HepG2 (cell line): ENCODE data around the gene PRSS36. TPM values are rescaled to one million over a fixed set of nuclear protein-coding genes. Genes with fewer than 3 reads are reported as not detected.

Source experiments
- ATAC-seq: fragments of 200-7000 bp; cut with Tn5 transposase; 3 replicates; pipeline ENCODE4 v1.9.1; 2020; ENCODE audit warnings: mild to moderate bottlenecking, moderate library complexity
- BruUV-seq: library from RNA; stranded (reverse); fragments of 400-500 nt; replicated peaks from 2 replicates; lab custom pipeline; 2021; lab: Mats Ljungman, UMichigan
- CTCF ChIA-PET: fragments of 300-600 bp; formaldehyde crosslinking; extraction: SDS; loops from one replicate; lab custom pipeline; 2021; ENCODE audit warnings: low total read pairs, inconsistent platforms, low intra/inter-chr PET ratio; lab: Yijun Ruan, JAX
- POLR2A ChIA-PET: fragments of 350-600 bp; sonication (Branson Sonifier 250); formaldehyde crosslinking; loops from one replicate; lab custom pipeline; 2020; ENCODE audit warnings: antibody characterized with exemption, inconsistent platforms; lab: Yijun Ruan, JAX
- DNase-seq: peaks from one replicate; pipeline ENCODE4 v3.0.0-alpha.2; 2015; ENCODE audit warnings: low spot score
- FAIRE-seq: peaks from 3 replicates; lab custom pipeline; 2011; peaks lifted over from hg19 to GRCh38; lab: Jason Lieb, UNC
- H2AFZ ChIP-seq: one replicate; pipeline ENCODE4 v1.6.1; 2011; ENCODE audit warnings: low read length, inconsistent platforms
- H3K27ac ChIP-seq: fragments of 300-600 bp; 3 replicates; pipeline ENCODE4 v1.8.0; 2011; ENCODE audit warnings: mixed run types, mild to moderate bottlenecking, mixed read lengths, low read length, inconsistent platforms; ENCODE audit not compliant: insufficient read depth; ENCODE audit errors: extremely low read length
- H3K27me3 ChIP-seq, 2 experiments: fragments of 200-600 bp in 1 of 2; 2 replicates in 1 of 2; 3 replicates in 1 of 2; pipeline versions ENCODE4 v1.6.0 to v1.8.0; 2011; ENCODE audit warnings: low read length in 2 of 2, mild to moderate bottlenecking in 2 of 2, moderate library complexity in 2 of 2, inconsistent platforms in 1 of 2; ENCODE audit not compliant: insufficient read depth in 2 of 2, control insufficient read depth in 1 of 2
- H3K36me3 ChIP-seq, 2 experiments: fragments of 200-600 bp in 1 of 2; replicated peaks in 1 of 2; 2 replicates in 1 of 2; 3 replicates in 1 of 2; pipeline versions ENCODE4 v1.5.1 to v1.8.0; 2011; ENCODE audit warnings: low read length in 2 of 2, inconsistent platforms in 1 of 2; ENCODE audit not compliant: insufficient read depth in 2 of 2, control insufficient read depth in 1 of 2
- H3K4me1 ChIP-seq: 2 replicates; pipeline ENCODE4 v1.5.1; 2012; ENCODE audit warnings: low read length, inconsistent platforms; ENCODE audit not compliant: insufficient read depth
- H3K4me2 ChIP-seq: 2 replicates; pipeline ENCODE4 v1.6.0; 2011; ENCODE audit warnings: low read depth, low read length, inconsistent platforms
- H3K4me3 ChIP-seq, 3 experiments: fragments of 200-600 bp in 1 of 3; sonication (generic), shearing (Covaris generic) in 1 of 3; replicated peaks in 1 of 3; 2 replicates each; pipeline ENCODE4 v1.5.1; 2011 to 2016; ENCODE audit warnings: low read length in 3 of 3, inconsistent platforms in 2 of 3, low read depth in 2 of 3, mild to moderate bottlenecking in 2 of 3, control low read depth in 1 of 3, mixed read lengths in 1 of 3; ENCODE audit not compliant: insufficient read depth in 1 of 3
- H3K79me2 ChIP-seq: one replicate; pipeline ENCODE4 v1.6.1; 2011; ENCODE audit warnings: low read length, inconsistent platforms; ENCODE audit not compliant: insufficient read depth
- H3K9ac ChIP-seq: 2 replicates; pipeline ENCODE4 v1.6.0; 2011; ENCODE audit warnings: mild to moderate bottlenecking, low read depth, low read length, inconsistent platforms; ENCODE audit not compliant: insufficient read depth
- H3K9me3 ChIP-seq: 2 replicates; pipeline ENCODE4 v1.5.1; 2012; ENCODE audit warnings: mild to moderate bottlenecking, low read length
- H4K20me1 ChIP-seq: 2 replicates; pipeline ENCODE4 v1.6.0; 2011; ENCODE audit warnings: inconsistent platforms, mild to moderate bottlenecking, low read length, moderate library complexity; ENCODE audit not compliant: insufficient read depth
- ATF5 ChIP-seq: sonication (generic); formaldehyde crosslinking; IDR thresholded peaks from 2 replicates; pipeline ENCODE4 v1.4.0; 2020; ENCODE audit warnings: mild to moderate bottlenecking, low read depth, missing genetic modification reagents
- CHCHD3 ChIP-seq: sonication (generic); formaldehyde crosslinking; IDR thresholded peaks from 2 replicates; pipeline ENCODE4 v1.8.0; 2022; ENCODE audit warnings: mild to moderate bottlenecking, missing genetic modification reagents, moderate library complexity
- MYPOP ChIP-seq: sonication (generic); formaldehyde crosslinking; IDR thresholded peaks from 2 replicates; pipeline ENCODE4 v1.8.1; 2023; ENCODE audit warnings: mild to moderate bottlenecking, moderate library complexity, missing genetic modification reagents
- POLR2A ChIP-seq, 2 experiments: IDR thresholded peaks; 2 replicates each; pipeline ENCODE4 v1.6.1; 2011; ENCODE audit warnings: low read depth in 2 of 2, low read length in 2 of 2, mild to moderate bottlenecking in 1 of 2, moderate library complexity in 1 of 2; ENCODE audit not compliant: insufficient read depth in 1 of 2
- RBM22 ChIP-seq: fragments of 200-400 bp; formaldehyde crosslinking; optimal IDR thresholded peaks from 2 replicates; pipeline ENCODE3; 2017; ENCODE audit warnings: mild to moderate bottlenecking, low read length, moderate library complexity
- ZBTB21 ChIP-seq: sonication (generic); formaldehyde crosslinking; IDR thresholded peaks from 2 replicates; pipeline ENCODE4 v1.4.0; 2020; ENCODE audit warnings: missing genetic modification reagents
- ZNF10 ChIP-seq: sonication (generic); formaldehyde crosslinking; IDR thresholded peaks from 2 replicates; pipeline ENCODE4 v1.4.0; 2020; ENCODE audit warnings: mild to moderate bottlenecking, low read depth, missing genetic modification reagents, borderline replicate concordance
- ZNF142 ChIP-seq: sonication (generic); formaldehyde crosslinking; IDR thresholded peaks from 2 replicates; pipeline ENCODE4 v1.4.0; 2020; ENCODE audit warnings: missing genetic modification reagents
- ZNF572 ChIP-seq: sonication (generic); formaldehyde crosslinking; IDR thresholded peaks from 2 replicates; pipeline ENCODE4 v1.5.1; 2020; ENCODE audit warnings: mild to moderate bottlenecking, missing genetic modification reagents
- ZNF607 ChIP-seq: sonication (generic); formaldehyde crosslinking; IDR thresholded peaks from 2 replicates; pipeline ENCODE4 v1.5.1; 2020; ENCODE audit warnings: missing genetic modification reagents, mild to moderate bottlenecking, borderline replicate concordance
- ZNF883 ChIP-seq: sonication (generic); formaldehyde crosslinking; IDR thresholded peaks from 2 replicates; pipeline ENCODE4 v1.5.1; 2020; ENCODE audit warnings: mild to moderate bottlenecking, missing genetic modification reagents; ENCODE audit errors: not compliant biosample characterization
- WGBS: methylation state at CpG from one replicate; pipeline ENCODE4 v1.1.6; 2017; ENCODE audit warnings: low lambda C conversion rate; 5-methylcytosine and 5-hydroxymethylcytosine counted together
- in situ Hi-C: cut with HindIII; loops from 2 replicates; pipeline ENCODE4 v1.10.0; 2017; ENCODE audit warnings: low pct_unique_long_range_greater_than_20kb; ENCODE audit not compliant: extremely low pct_ligation_motif_present
- intact Hi-C: fragments of 100-400 bp; cut with micrococcal nuclease; formaldehyde crosslinking; loops from one replicate; pipeline ENCODE4 v1.10.0; 2022; ENCODE audit not compliant: unreplicated experiment
- polyA plus RNA-seq, 8 experiments: library from polyadenylated mRNA; depleted of rRNA in 3 of 8; stranded (reverse) in 7 of 8; unstranded in 1 of 8; fragments of >200 nt; fragmentation: Illumina TruSeq in 4 of 8; extraction: Trizol in 4 of 8; gene quantifications; 2 replicates each; pipeline versions ENCODE4 v1.2.1 to v1.2.3, GENCODE V29; 2011 to 2016; ENCODE audit warnings: low read depth in 4 of 8, missing spikeins in 1 of 8, mixed read lengths in 1 of 8; ENCODE audit not compliant: insufficient read depth in 1 of 8
- total RNA-seq, 5 experiments: library from RNA; depleted of rRNA; stranded (reverse); fragments of >200 nt; fragmentation: Illumina TruSeq; extraction: Trizol; gene quantifications; 2 replicates each; pipeline ENCODE4 v1.2.3, GENCODE V29; 2016; ENCODE audit warnings: low read depth in 1 of 5
- TF ChIP-seq, protein P1 (sequence below): sonication (generic); formaldehyde crosslinking; IDR thresholded peaks from 2 replicates; pipeline ENCODE4 v1.5.1; 2020; ENCODE audit warnings: mild to moderate bottlenecking, moderate library complexity, missing genetic modification reagents

PRSS36 gene
- total and polyA plus RNA-seq, 2 of the 13 experiments (the other 11 are each of a cell fraction or from before 2014, with no cell fraction given): 1.5 to 2.1 TPM

GRCh38 chr16:31181102-31181830, 31.4 kb upstream of the PRSS36 start:
- peak; percentile 1; the same call in 2 of the 3 replicates for ATAC-seq
- DNase-seq: no peak
- in situ Hi-C loops (no loop called here), intact Hi-C loops (no loop called here)
- H3K9ac ChIP-seq: peak overlapping the region; percentile 98
- no peak for FAIRE-seq
- H3K4me3 ChIP-seq: peak overlapping the region; percentile 90 to 93 (median 93)
- no peak overlapping the region for H2AFZ ChIP-seq
- H3K27ac ChIP-seq: peak overlapping the region; percentile 94
- ChIA-PET POLR2A (interaction anchor here (0.6 to 2.5 kb wide), 27 partner anchors 8 to 532 kb away, joined by 3 to 65 read pairs (median 9); partner anchors contain the start of genes ARMC5, KAT8, ORAI3 and PHKG2), CTCF (no interaction called here)
- peak overlapping the region; percentile 90 for H3K4me2 ChIP-seq
- H3K27me3 ChIP-seq: no peaks in the 10 kb centered on the region; a peak in 1 of 5 replicates
- peaks cover 25 to 45% of the 10 kb centered on the region in 2 experiments for H3K36me3 ChIP-seq
- peaks cover 64% of the 10 kb centered on the region for H3K4me1 ChIP-seq
- H3K79me2 ChIP-seq: peaks cover 67% of the 10 kb centered on the region
- H3K9me3 ChIP-seq: no peaks in the 10 kb centered on the region
- TSS peak; percentile 46 for BruUV-seq
- H4K20me1 ChIP-seq: peaks cover 57% of the 10 kb centered on the region
- WGBS: 1% methylated on average over 31 of the region's 31 CpGs
- TF ChIP-seq ZNF883 (CRISPR knock-in tag) (no peak), ZBTB21 (CRISPR knock-in tag) (0 out of 2 replicates have a peak, but pooled peaks have one; percentile 3), ZNF10 (CRISPR knock-in tag) (no peak), RBM22 (peak; percentile 53), ZNF142 (CRISPR knock-in tag) (0 out of 2 replicates have a peak, but pooled peaks have one; percentile 12), ATF5 (CRISPR knock-in tag) (no peak), ZNF607 (CRISPR knock-in tag) (peak; percentile 19; the same call in 1 of the 2 replicates), CHCHD3 (CRISPR knock-in tag) (no peak), POLR2A (IDR thresholded peaks at IDR 0.05; ENCODE audit: insufficient read depth in 1 of 2, low read depth in 2 of 2, low read length in 2 of 2) (peak in 1 of 2 experiments; percentile 40; a peak in 2 of 4 replicates), ZNF572 (0 out of 2 replicates have a peak, but pooled peaks have one; percentile 62), MYPOP (CRISPR knock-in tag) (0 out of 2 replicates have a peak, but pooled peaks have one; percentile 3)
- TF ChIP-seq, protein P1, sequence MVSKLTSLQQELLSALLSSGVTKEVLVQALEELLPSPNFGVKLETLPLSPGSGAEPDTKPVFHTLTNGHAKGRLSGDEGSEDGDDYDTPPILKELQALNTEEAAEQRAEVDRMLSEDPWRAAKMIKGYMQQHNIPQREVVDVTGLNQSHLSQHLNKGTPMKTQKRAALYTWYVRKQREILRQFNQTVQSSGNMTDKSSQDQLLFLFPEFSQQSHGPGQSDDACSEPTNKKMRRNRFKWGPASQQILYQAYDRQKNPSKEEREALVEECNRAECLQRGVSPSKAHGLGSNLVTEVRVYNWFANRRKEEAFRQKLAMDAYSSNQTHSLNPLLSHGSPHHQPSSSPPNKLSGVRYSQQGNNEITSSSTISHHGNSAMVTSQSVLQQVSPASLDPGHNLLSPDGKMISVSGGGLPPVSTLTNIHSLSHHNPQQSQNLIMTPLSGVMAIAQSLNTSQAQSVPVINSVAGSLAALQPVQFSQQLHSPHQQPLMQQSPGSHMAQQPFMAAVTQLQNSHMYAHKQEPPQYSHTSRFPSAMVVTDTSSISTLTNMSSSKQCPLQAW (CRISPR knock-in tag): 0 out of 2 replicates have a peak, but pooled peaks have one; percentile 22
